CD14-positive monocyte (primary cell): Measurements from ENCODE around the gene ACBD6. TPM values are rescaled to one million over a fixed set of nuclear protein-coding genes. Genes with fewer than 3 reads are reported as not detected.

ENCODE experiments used
- DNase-seq, 3 donors: peaks; one replicate each; pipeline ENCODE4 v3.0.0-alpha.2; 2011 to 2022
- H2AFZ ChIP-seq: 2 replicates; pipeline ENCODE4 v1.6.0; 2012; ENCODE audit warnings: mild to moderate bottlenecking, low read depth, low read length, inconsistent platforms; ENCODE audit not compliant: insufficient read depth, poor library complexity, severe bottlenecking
- H3K27ac ChIP-seq, 2 donors: 1 replicate in 1 of 2; 2 replicates in 1 of 2; pipeline ENCODE4 v1.5.1; 2012 to 2013; ENCODE audit warnings: low read length in 2 of 2, control low read depth in 1 of 2, inconsistent platforms in 1 of 2, low read depth in 1 of 2, mild to moderate bottlenecking in 1 of 2
- H3K27me3 ChIP-seq, 2 donors: one replicate each; pipeline versions ENCODE4 v1.6.0 to v1.6.1; 2011 to 2013; ENCODE audit warnings: low read length in 2 of 2; ENCODE audit not compliant: control insufficient read depth in 2 of 2, insufficient read depth in 2 of 2
- H3K36me3 ChIP-seq, 2 donors: replicated peaks in 1 of 2; 1 replicate in 1 of 2; 2 replicates in 1 of 2; pipeline versions ENCODE4 v1.5.1 to v1.6.1; 2012 to 2013; ENCODE audit warnings: low read length in 2 of 2, control low read depth in 1 of 2, inconsistent platforms in 1 of 2, mild to moderate bottlenecking in 1 of 2; ENCODE audit not compliant: insufficient read depth in 2 of 2, control insufficient read depth in 1 of 2
- H3K4me1 ChIP-seq, 2 donors: 1 replicate in 1 of 2; 2 replicates in 1 of 2; pipeline versions ENCODE4 v1.5.1 to v1.6.1; 2012 to 2013; ENCODE audit warnings: low read length in 2 of 2, control low read depth in 1 of 2, inconsistent platforms in 1 of 2, mild to moderate bottlenecking in 1 of 2, moderate library complexity in 1 of 2; ENCODE audit not compliant: insufficient read depth in 2 of 2, control insufficient read depth in 1 of 2
- H3K4me2 ChIP-seq: replicated peaks from 2 replicates; pipeline ENCODE3; 2012; ENCODE audit warnings: low read length, moderate library complexity, mild to moderate bottlenecking; ENCODE audit not compliant: poor library complexity, severe bottlenecking; ENCODE audit errors: extremely low read depth
- H3K4me3 ChIP-seq, 3 experiments: fragments of 200-600 bp in 1 of 3; sonication (generic) in 1 of 3; replicated peaks in 1 of 3; 1 replicate in 2 of 3; 2 replicates in 1 of 3; pipeline ENCODE4 v1.5.1; 2011 to 2013; ENCODE audit warnings: low read length in 3 of 3, mild to moderate bottlenecking in 3 of 3, control low read depth in 2 of 3, low read depth in 2 of 3, inconsistent platforms in 1 of 3, moderate library complexity in 1 of 3
- H3K79me2 ChIP-seq: 2 replicates; pipeline ENCODE4 v1.6.0; 2012; ENCODE audit warnings: mild to moderate bottlenecking, control low read depth, inconsistent platforms, low read length, moderate library complexity; ENCODE audit not compliant: insufficient read depth
- H3K9ac ChIP-seq: 2 replicates; pipeline ENCODE4 v1.6.0; 2017; ENCODE audit warnings: low read length, mild to moderate bottlenecking; ENCODE audit not compliant: insufficient read depth, poor library complexity, severe bottlenecking
- H3K9me3 ChIP-seq, 2 donors: replicated peaks in 1 of 2; 1 replicate in 1 of 2; 2 replicates in 1 of 2; pipeline versions ENCODE4 v1.5.1 to v1.6.1; 2012 to 2013; ENCODE audit warnings: low read length in 2 of 2, control low read depth in 1 of 2; ENCODE audit not compliant: control insufficient read depth in 1 of 2, insufficient read depth in 1 of 2
- H4K20me1 ChIP-seq: 2 replicates; pipeline ENCODE4 v1.6.0; 2012; ENCODE audit warnings: mild to moderate bottlenecking, low read length, control low read depth, moderate library complexity; ENCODE audit not compliant: insufficient read depth
- H3K27ac Mint-ChIP-seq, 7 donors: one replicate each; pipeline ENCODE4 v1.8.0; 2020; ENCODE audit warnings: mild to moderate bottlenecking in 7 of 7, mixed read lengths in 7 of 7, moderate library complexity in 6 of 7, inconsistent platforms in 2 of 7
- H3K27me3 Mint-ChIP-seq, 3 donors: one replicate each; pipeline ENCODE4 v1.8.0; 2021 to 2022; ENCODE audit warnings: low read depth in 3 of 3, mild to moderate bottlenecking in 3 of 3, mixed read lengths in 3 of 3, moderate library complexity in 3 of 3, inconsistent platforms in 1 of 3
- H3K36me3 Mint-ChIP-seq, 2 donors: one replicate each; pipeline ENCODE4 v1.8.0; 2020; ENCODE audit warnings: mixed read lengths in 2 of 2, inconsistent platforms in 1 of 2, mild to moderate bottlenecking in 1 of 2
- H3K4me1 Mint-ChIP-seq: one replicate; pipeline ENCODE4 v1.8.0; 2020; ENCODE audit warnings: mild to moderate bottlenecking, mixed read lengths
- H3K4me3 Mint-ChIP-seq, 2 donors: one replicate each; pipeline ENCODE4 v1.8.0; 2020; ENCODE audit warnings: mild to moderate bottlenecking in 2 of 2, mixed read lengths in 2 of 2, moderate library complexity in 1 of 2
- H3K9me3 Mint-ChIP-seq, 7 donors: one replicate each; pipeline ENCODE4 v1.8.0; 2020 to 2022; ENCODE audit warnings: mixed read lengths in 7 of 7, mild to moderate bottlenecking in 6 of 7, moderate library complexity in 6 of 7, inconsistent platforms in 2 of 7
- WGBS: methylation state at CpG from one replicate; pipeline ENCODE4 v1.1.5; 2013; ENCODE audit warnings: missing lambda C conversion rate; ENCODE audit not compliant: insufficient coverage; 5-methylcytosine and 5-hydroxymethylcytosine counted together
- intact Hi-C, 2 donors: fragments of 100-400 bp; cut with micrococcal nuclease; formaldehyde crosslinking; loops; one replicate each; pipeline versions ENCODE4 v1.15.0 to v1.15.1; 2023
- polyA plus RNA-seq, 3 donors: library from polyadenylated mRNA; depleted of rRNA in 1 of 3; unstranded in 2 of 3; stranded (reverse) in 1 of 3; fragments of 300-500 nt in 2 of 3; fragments of >200 nt in 1 of 3; fragmentation: Illumina TruSeq in 2 of 3; gene quantifications; 1 replicate in 2 of 3; 2 replicates in 1 of 3; pipeline ENCODE4 v1.2.3, GENCODE V29; 2012 to 2021
- TF ChIP-seq, protein P1 (sequence below): fragments of 200-600 bp; IDR thresholded peaks from one replicate; pipeline ENCODE4 v1.8.0; 2022; ENCODE audit warnings: antibody characterized with exemption, mild to moderate bottlenecking

ACBD6 gene
- polyA plus RNA-seq, 3 donors = 19.3 to 35.3 (median 19.7) TPM

DNA sequence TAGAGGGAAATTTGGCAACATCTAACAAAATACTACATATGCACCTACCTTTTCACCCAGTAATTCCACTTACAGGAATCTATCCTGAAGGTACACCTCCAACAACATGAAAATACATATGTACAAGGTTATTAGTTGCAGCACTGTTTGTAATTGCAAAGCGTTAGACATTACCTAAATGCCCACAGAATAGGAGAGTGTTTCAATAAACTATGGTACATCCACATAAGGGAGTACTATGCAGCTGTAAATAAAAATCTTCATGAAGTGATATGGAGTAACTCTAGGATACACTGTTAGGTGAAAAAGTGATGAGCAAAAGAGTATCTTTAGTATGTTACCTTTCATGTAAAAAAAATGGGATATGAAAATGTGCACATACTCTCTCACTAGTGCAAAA lies 126.1 kb downstream of the ACBD6 start:
- H3K27ac Mint-ChIP-seq = peak overlapping the region in 1 of 7 donors; percentile 1
- H3K4me1 Mint-ChIP-seq = no peaks in the 10 kb centered on the region
- intact Hi-C loops = no loop called here
- no peak for DNase-seq
- peaks cover 0 to 14% of the 10 kb centered on the region in 2 donors for H3K36me3 ChIP-seq
- no peak overlapping the region for H2AFZ ChIP-seq
- H3K27ac ChIP-seq = no peak overlapping the region
- H3K9me3 ChIP-seq = peaks cover 15% of the 10 kb centered on the region in 2 donors
- H3K4me1 ChIP-seq = no peaks in the 10 kb centered on the region
- no peaks in the 10 kb centered on the region for H4K20me1 ChIP-seq
- no CpG with 5 or more reads among the region's 1 CpG for WGBS
- no peak overlapping the region for H3K4me3 Mint-ChIP-seq
- H3K36me3 Mint-ChIP-seq = peaks cover 20 to 23% of the 10 kb centered on the region in 2 donors
- no peak overlapping the region for H3K4me3 ChIP-seq
- no peaks in the 10 kb centered on the region for H3K79me2 ChIP-seq
- TF ChIP-seq, protein P1, sequence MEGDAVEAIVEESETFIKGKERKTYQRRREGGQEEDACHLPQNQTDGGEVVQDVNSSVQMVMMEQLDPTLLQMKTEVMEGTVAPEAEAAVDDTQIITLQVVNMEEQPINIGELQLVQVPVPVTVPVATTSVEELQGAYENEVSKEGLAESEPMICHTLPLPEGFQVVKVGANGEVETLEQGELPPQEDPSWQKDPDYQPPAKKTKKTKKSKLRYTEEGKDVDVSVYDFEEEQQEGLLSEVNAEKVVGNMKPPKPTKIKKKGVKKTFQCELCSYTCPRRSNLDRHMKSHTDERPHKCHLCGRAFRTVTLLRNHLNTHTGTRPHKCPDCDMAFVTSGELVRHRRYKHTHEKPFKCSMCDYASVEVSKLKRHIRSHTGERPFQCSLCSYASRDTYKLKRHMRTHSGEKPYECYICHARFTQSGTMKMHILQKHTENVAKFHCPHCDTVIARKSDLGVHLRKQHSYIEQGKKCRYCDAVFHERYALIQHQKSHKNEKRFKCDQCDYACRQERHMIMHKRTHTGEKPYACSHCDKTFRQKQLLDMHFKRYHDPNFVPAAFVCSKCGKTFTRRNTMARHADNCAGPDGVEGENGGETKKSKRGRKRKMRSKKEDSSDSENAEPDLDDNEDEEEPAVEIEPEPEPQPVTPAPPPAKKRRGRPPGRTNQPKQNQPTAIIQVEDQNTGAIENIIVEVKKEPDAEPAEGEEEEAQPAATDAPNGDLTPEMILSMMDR = no peak
- H3K9ac ChIP-seq = no peak overlapping the region
- no peaks in the 10 kb centered on the region for H3K27me3 Mint-ChIP-seq
- H3K4me2 ChIP-seq = no peak overlapping the region
- peaks cover 19 to 29% (median 25%) of the 10 kb centered on the region in 7 donors for H3K9me3 Mint-ChIP-seq
- no peaks in the 10 kb centered on the region for H3K27me3 ChIP-seq

DNA sequence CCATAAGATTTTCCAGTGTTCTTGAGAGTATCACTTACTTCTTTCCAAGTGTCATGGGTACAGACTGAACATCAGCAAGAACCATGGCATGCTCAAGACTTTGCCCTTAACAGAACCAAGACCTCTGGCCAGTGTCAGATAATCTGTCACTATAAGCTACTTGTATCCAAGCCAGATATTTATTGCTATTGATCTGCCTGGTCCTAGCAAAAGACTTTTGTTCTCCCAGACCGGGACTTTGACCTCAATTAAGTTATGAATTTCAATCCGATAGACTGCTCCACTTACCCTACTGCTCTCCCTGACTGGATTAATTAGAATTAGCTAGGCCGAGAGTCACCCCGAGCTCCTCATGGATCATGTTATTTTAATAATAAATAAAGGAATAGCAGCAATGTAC lies 129.6 kb downstream of the ACBD6 start:
- Histone ChIP-seq H3K27me3 (no peaks in the 10 kb centered on the region), H3K9me3 (peaks cover 0 to 2% of the 10 kb centered on the region in 2 donors), H3K4me1 (no peaks in the 10 kb centered on the region), H3K4me3 (no peak overlapping the region), H3K36me3 (no peaks in the 10 kb centered on the region), H3K4me2 (no peak overlapping the region), H3K79me2 (no peaks in the 10 kb centered on the region), H2AFZ (no peak overlapping the region), H4K20me1 (no peaks in the 10 kb centered on the region), H3K9ac (no peak overlapping the region), H3K27ac (no peak overlapping the region)
- no peaks in the 10 kb centered on the region for H3K4me1 Mint-ChIP-seq
- H3K27me3 Mint-ChIP-seq = no peaks in the 10 kb centered on the region
- peaks cover 3 to 11% of the 10 kb centered on the region in 2 donors for H3K36me3 Mint-ChIP-seq
- peaks cover 2 to 6% (median 3%) of the 10 kb centered on the region in 7 donors for H3K9me3 Mint-ChIP-seq
- DNase-seq = no peak
- WGBS = 100% methylated on average over 1 of the region's 4 CpGs
- H3K27ac Mint-ChIP-seq = no peak overlapping the region
- TF ChIP-seq, protein P1 = no peak
- intact Hi-C loops = no loop called here
- H3K4me3 Mint-ChIP-seq = no peak overlapping the region
